Uterus (tissue), 2 donors: Measurements from ENCODE around the gene SELENOM.

Experiments
- CTCF ChIP-seq, 4 experiments: fragments of 200-600 bp in 2 of 4; fragments of 450-650 bp in 2 of 4; sonication (generic) in 2 of 4; IDR thresholded peaks; one replicate each; pipeline ENCODE4 v1.5.1; 2016 to 2019; ENCODE audit warnings: antibody characterized with exemption in 4 of 4, mild to moderate bottlenecking in 2 of 4, moderate library complexity in 1 of 4
- POLR2A ChIP-seq, 2 donors: fragments of 450-650 bp; IDR thresholded peaks; one replicate each; pipeline ENCODE4 v1.6.1; 2016; ENCODE audit warnings: antibody characterized with exemption in 2 of 2, mild to moderate bottlenecking in 1 of 2, moderate library complexity in 1 of 2

GRCh38 chr22:31099386-31099785 lies 8.0 kb downstream of the SELENOM start:
- TF ChIP-seq CTCF (IDR thresholded peaks at IDR 0.05) (no peak), POLR2A (IDR thresholded peaks at IDR 0.05) (no peak)
